ENCODE measurements around the gene CTU2.

The CTU2 gene

DNA sequence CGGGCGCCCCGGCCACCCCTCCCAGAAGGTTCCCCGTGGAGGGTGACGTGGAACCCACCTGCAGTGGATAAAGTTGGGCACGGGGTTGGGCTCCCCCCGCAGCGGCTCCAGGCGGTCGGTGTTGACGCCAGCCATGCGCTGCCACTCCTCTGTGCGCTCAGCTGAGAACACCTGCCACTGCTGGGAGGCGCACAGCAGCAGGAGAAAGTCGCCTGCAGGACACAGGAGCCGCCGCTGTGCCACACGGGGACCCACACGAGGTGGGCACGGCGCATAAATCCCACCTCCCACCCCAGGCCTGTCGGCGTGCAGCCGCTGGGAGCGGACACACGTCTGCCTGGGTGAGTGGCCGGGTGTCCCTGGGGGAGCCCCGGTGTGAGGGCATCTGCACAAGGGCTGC, 20.7 kb downstream of the CTU2 start:
- TF ChIP-seq, protein P1, sequence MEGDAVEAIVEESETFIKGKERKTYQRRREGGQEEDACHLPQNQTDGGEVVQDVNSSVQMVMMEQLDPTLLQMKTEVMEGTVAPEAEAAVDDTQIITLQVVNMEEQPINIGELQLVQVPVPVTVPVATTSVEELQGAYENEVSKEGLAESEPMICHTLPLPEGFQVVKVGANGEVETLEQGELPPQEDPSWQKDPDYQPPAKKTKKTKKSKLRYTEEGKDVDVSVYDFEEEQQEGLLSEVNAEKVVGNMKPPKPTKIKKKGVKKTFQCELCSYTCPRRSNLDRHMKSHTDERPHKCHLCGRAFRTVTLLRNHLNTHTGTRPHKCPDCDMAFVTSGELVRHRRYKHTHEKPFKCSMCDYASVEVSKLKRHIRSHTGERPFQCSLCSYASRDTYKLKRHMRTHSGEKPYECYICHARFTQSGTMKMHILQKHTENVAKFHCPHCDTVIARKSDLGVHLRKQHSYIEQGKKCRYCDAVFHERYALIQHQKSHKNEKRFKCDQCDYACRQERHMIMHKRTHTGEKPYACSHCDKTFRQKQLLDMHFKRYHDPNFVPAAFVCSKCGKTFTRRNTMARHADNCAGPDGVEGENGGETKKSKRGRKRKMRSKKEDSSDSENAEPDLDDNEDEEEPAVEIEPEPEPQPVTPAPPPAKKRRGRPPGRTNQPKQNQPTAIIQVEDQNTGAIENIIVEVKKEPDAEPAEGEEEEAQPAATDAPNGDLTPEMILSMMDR (IDR thresholded peaks at IDR 0.05; ENCODE audit: insufficient read depth, low read depth, low read length, missing control alignments): no peak
- H3K4me3 ChIP-seq (ENCODE audit: low read length): no peak overlapping the region
- DNase-seq (ENCODE audit: low read depth): no peak

DNA sequence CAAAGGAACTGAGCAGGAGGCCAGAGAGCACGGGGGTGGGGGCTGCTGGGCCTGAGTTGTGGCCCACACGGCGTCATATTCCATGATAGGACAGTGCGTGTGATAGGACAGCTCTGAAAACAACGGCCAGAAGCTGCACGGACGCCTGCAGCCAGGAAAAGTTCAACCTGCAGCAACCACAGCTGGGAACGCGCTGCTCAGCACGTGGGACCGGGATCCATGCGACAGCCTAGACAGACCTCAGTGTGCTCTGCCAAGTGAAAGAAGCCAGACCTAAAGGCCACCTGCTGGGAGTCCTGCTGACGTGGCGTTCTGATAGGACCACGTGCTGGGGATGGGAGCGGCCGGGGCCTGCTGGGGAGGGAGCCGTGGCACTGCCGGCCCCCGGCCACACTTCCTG, 21.6 kb downstream of the CTU2 start:
- TF ChIP-seq, protein P1 (IDR thresholded peaks at IDR 0.05; ENCODE audit: insufficient read depth, low read depth, low read length, missing control alignments): no peak
- H3K4me3 ChIP-seq (ENCODE audit: low read length): no peak overlapping the region
- no peak for DNase-seq (ENCODE audit: low read depth)

DNA sequence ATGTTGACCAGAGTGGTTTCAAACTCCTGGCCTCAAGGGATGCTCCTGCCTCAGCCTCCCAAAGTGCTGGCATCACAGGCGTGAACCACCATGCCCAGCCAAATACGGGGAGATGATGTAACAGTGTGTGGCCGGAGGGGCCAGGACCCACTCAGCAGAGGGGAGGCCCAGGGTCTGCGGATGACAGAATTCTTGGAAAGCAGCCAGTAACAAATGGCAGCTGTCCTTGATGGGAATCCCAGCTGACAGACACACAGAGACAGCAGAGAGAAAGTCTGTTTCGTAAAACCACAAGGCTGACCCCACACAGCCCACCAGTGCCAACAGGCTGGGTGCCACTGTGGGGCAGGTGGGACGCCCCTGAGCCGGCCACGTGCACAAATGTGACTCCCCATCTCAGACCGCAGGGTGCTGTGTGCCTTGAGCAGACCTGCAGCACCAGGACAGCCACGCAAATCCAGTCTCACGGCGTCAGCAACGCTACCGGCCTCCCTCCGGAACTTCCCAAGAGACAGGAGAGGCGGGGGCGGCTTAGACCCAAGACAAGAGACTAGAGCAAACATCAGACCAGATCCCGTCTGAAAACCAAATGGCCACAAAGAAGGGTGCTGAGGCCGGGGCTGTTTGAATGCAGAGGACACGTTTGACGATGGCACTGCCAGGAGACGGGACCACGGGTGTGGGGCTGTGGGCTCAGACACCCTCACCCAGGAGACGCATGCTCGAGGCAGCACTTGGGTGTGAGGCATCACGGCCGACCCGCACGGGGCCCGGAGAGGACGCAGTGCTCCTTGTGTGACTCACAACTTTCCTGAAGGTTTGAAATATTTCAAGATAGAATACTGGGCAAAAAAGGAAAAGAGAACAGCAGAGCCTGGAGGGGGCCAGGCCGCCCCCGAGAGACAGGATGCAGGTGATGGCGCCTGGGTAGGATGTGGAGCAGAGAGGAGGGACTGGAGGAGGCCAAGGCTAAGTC, 24.6 kb downstream of the CTU2 start:
- TF ChIP-seq, protein P1 (IDR thresholded peaks at IDR 0.05; ENCODE audit: insufficient read depth, low read depth, low read length, missing control alignments): no peak
- no peak overlapping the region for H3K4me3 ChIP-seq (ENCODE audit: low read length)
- DNase-seq (ENCODE audit: low read depth): no peak

DNA sequence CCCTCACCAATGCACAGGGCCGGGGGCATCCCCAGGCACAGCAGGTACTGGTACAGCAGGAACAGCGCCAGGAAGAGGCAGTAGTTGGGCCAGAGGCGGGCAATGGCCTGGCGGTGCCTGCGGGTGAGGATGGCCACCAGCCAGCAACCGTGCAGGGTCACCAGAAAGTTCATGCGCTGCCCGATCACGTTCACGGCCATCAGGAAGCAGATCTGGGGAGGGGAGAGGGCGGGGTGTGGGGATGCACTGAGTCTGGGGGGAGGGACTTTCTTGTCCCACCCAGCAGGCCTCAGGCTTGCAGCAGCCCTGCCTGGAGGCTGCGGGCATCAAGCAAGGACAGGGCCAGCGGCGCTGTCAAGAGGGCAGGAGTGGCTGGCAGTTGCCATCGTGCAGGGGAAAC, 25.4 kb downstream of the CTU2 start:
- DNase-seq (ENCODE audit: low read depth): no peak
- TF ChIP-seq, protein P1 (IDR thresholded peaks at IDR 0.05; ENCODE audit: insufficient read depth, low read depth, low read length, missing control alignments): no peak
- H3K4me3 ChIP-seq (ENCODE audit: low read length): no peak overlapping the region

DNA sequence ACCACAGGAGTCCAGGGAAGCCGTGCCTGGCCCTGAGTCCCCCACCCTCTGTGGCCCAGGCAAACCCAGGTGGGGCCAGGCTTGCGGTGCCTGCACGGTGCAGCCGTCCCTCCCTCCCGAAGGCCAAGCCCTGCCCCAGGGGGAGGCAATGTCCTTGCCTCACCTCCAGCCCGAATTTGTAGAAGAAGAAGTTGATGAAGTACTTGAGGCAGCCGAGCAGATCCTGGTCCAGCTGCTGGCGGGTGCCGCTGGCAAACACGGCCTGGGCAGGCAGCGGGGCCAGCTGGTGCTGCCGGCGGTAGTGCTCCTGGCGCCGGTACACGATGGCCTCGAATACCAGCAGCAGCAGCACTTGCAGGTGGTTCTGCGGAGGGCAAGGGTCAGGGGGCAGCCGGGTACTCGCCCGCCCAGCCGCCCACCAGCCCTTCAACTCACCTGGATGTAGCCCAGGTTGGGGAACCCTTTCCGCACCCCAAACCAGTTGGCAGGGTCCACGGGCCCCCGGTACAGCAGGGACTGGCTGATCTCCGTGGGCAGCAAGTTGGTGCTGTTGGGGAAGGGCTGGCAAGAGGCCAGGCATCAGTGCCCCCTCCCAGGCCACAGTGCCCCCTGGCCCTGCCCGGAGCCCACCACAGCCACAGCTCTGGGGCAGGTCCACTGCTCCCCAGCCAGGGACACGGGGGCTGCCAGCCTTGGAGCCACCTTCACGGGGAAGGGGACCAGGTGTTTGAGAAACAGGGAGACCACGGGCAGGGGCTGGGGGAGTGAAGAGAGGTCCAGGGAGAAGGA, 26.1 kb downstream of the CTU2 start:
- TF ChIP-seq, protein P1 (IDR thresholded peaks at IDR 0.05; ENCODE audit: insufficient read depth, low read depth, low read length, missing control alignments): no peak
- H3K4me3 ChIP-seq (ENCODE audit: low read length): no peak overlapping the region
- DNase-seq (ENCODE audit: low read depth): no peak

DNA sequence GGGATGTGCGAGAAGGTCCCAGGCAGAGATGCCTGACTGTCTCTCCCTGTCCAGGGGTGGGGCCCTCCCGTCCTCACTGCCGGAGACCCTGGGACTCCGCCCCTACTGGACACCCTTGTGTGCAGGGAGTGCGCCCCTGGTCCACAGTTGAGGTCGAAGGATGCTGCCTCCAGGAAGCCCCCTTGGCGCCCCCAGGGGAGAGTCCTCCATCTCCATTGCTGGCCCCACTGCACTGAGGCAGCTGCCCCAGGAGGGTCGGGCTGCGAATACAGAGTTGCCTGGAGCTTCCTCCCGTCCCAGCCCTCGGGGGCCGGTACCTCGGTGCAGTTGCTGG, 26.6 kb downstream of the CTU2 start:
- TF ChIP-seq, protein P1 (IDR thresholded peaks at IDR 0.05; ENCODE audit: insufficient read depth, low read depth, low read length, missing control alignments): no peak
- H3K4me3 ChIP-seq (ENCODE audit: low read length): no peak overlapping the region
- DNase-seq (ENCODE audit: low read depth): no peak

Data from epithelial cell of esophagus (primary cell).